Neural cell (in vitro differentiated cells): ENCODE results near the gene GDF7. TPM values are rescaled to one million over a fixed set of nuclear protein-coding genes. Genes with fewer than 3 reads are reported as not detected.

Experiments
- H2AFZ ChIP-seq: fragments of 200-600, 300-800 bp; sonication (generic), shearing (Covaris generic); 2 replicates; pipeline ENCODE4 v1.6.0; 2014; ENCODE audit warnings: low read depth, mild to moderate bottlenecking, antibody characterized with exemption, low read length, moderate library complexity
- H3F3A ChIP-seq: fragments of 200-600 bp; shearing (Covaris generic); 2 replicates; pipeline ENCODE4 v1.6.1; 2016; ENCODE audit warnings: mild to moderate bottlenecking, moderate library complexity, mixed read lengths, antibody characterized with exemption, low read length; ENCODE audit not compliant: insufficient read depth, poor library complexity, severe bottlenecking
- H3K27ac ChIP-seq: fragments of 200-600, 300-800 bp; sonication (generic), shearing (Covaris generic); 2 replicates; pipeline ENCODE4 v1.5.1; 2014; ENCODE audit warnings: mild to moderate bottlenecking, low read length, moderate library complexity
- H3K27me3 ChIP-seq: fragments of 300-800, 200-600 bp; sonication (generic), shearing (Covaris generic); 2 replicates; pipeline ENCODE4 v1.6.0; 2014; ENCODE audit warnings: mild to moderate bottlenecking, low read depth, low read length, moderate library complexity; ENCODE audit not compliant: insufficient read depth
- H3K36me3 ChIP-seq: fragments of 300-800, 200-600 bp; sonication (generic), shearing (Covaris generic); 2 replicates; pipeline ENCODE4 v1.5.1; 2014; ENCODE audit warnings: mild to moderate bottlenecking, antibody characterized with exemption, low read length, moderate library complexity; ENCODE audit not compliant: insufficient read depth
- H3K4me2 ChIP-seq: fragments of 300-800, 200-600 bp; sonication (generic), shearing (Covaris generic); 2 replicates; pipeline ENCODE4 v1.6.0; 2014; ENCODE audit warnings: mild to moderate bottlenecking, low read length
- H3K4me3 ChIP-seq: fragments of 300-800, 200-600 bp; sonication (generic), shearing (Covaris generic); 2 replicates; pipeline ENCODE4 v1.5.1; 2014; ENCODE audit warnings: mild to moderate bottlenecking, low read length, moderate library complexity
- H3K79me2 ChIP-seq: fragments of 200-600 bp; shearing (Covaris generic); replicated peaks from 2 replicates; pipeline ENCODE4 v1.6.0; 2014; ENCODE audit warnings: mild to moderate bottlenecking, low read length, moderate library complexity; ENCODE audit not compliant: insufficient read depth
- H3K9ac ChIP-seq: fragments of 300-800, 200-600 bp; sonication (generic), shearing (Covaris generic); 2 replicates; pipeline ENCODE4 v1.6.1; 2016; ENCODE audit warnings: mild to moderate bottlenecking, low read length, mixed read lengths
- H3K9me2 ChIP-seq: fragments of 200-600 bp; shearing (Covaris generic); 2 replicates; pipeline ENCODE4 v1.6.1; 2016; ENCODE audit warnings: mild to moderate bottlenecking, low read length, mixed read lengths; ENCODE audit not compliant: insufficient read depth
- H3K9me3 ChIP-seq: fragments of 200-600, 300-800 bp; sonication (generic), shearing (Covaris generic); 2 replicates; pipeline ENCODE4 v1.6.1; 2016; ENCODE audit warnings: mild to moderate bottlenecking, mixed run types, low read length, moderate library complexity, mixed read lengths
- H4K20me1 ChIP-seq: fragments of 200-600 bp; shearing (Covaris generic); 2 replicates; pipeline ENCODE4 v1.6.1; 2016; ENCODE audit warnings: mild to moderate bottlenecking, mixed run types; ENCODE audit not compliant: insufficient read depth
- CTCF ChIP-seq: fragments of 450-650 bp; IDR thresholded peaks from 2 replicates; pipeline ENCODE4 v1.5.1; 2014; ENCODE audit warnings: antibody characterized with exemption, mild to moderate bottlenecking, moderate library complexity; ENCODE audit not compliant: poor library complexity, severe bottlenecking
- EP300 ChIP-seq: fragments of 450-650 bp; conservative IDR thresholded peaks from 2 replicates; pipeline ENCODE4 v1.6.1; 2014; ENCODE audit warnings: antibody characterized with exemption, mild to moderate bottlenecking, moderate library complexity; ENCODE audit not compliant: poor library complexity, severe bottlenecking
- EZH2 ChIP-seq: fragments of 200-600, 300-800 bp; shearing (Covaris generic), sonication (generic); IDR thresholded peaks from 2 replicates; pipeline ENCODE4 v1.6.1; 2014; ENCODE audit warnings: antibody characterized with exemption, low read length, borderline replicate concordance, mild to moderate bottlenecking; ENCODE audit not compliant: insufficient read depth, poor library complexity, severe bottlenecking
- MXI1 ChIP-seq: fragments of 450-650 bp; conservative IDR thresholded peaks from 2 replicates; pipeline ENCODE4 v1.6.1; 2014; ENCODE audit warnings: antibody characterized with exemption, mild to moderate bottlenecking; ENCODE audit not compliant: poor library complexity, severe bottlenecking
- POLR2AphosphoS5 ChIP-seq: IDR thresholded peaks from 2 replicates; pipeline ENCODE4 v1.6.1; 2012
- RAD21 ChIP-seq: fragments of 450-650 bp; conservative IDR thresholded peaks from 2 replicates; pipeline ENCODE4 v1.6.1; 2014; ENCODE audit warnings: antibody characterized with exemption, mild to moderate bottlenecking, moderate library complexity
- REST ChIP-seq: IDR thresholded peaks from 2 replicates; pipeline ENCODE4 v1.6.1; 2012; ENCODE audit warnings: borderline replicate concordance
- SMC3 ChIP-seq: fragments of 450-650 bp; conservative IDR thresholded peaks from 2 replicates; pipeline ENCODE4 v1.6.1; 2014; ENCODE audit warnings: antibody characterized with exemption, mild to moderate bottlenecking, moderate library complexity; ENCODE audit not compliant: poor library complexity
- TAF1 ChIP-seq: IDR thresholded peaks from 2 replicates; pipeline ENCODE4 v1.6.1; 2012; ENCODE audit warnings: low read depth
- polyA plus RNA-seq: library from polyadenylated mRNA; depleted of rRNA; stranded (reverse); fragments of >200 nt; gene quantifications from 2 replicates; pipeline ENCODE4 v1.2.3, GENCODE V29; 2014

Gene GDF7
- polyA plus RNA-seq, 1 donor from 2014 or later = 0.38 TPM

GRCh38 chr2:20692081-20692480 lies 25.1 kb downstream of the GDF7 start:
- H3K27me3 ChIP-seq = no peaks in the 10 kb centered on the region
- no peaks in the 10 kb centered on the region for H3K9me3 ChIP-seq
- no peaks in the 10 kb centered on the region for H3F3A ChIP-seq
- no peaks in the 10 kb centered on the region for H3K79me2 ChIP-seq
- H3K4me2 ChIP-seq = no peak overlapping the region
- no peak overlapping the region for H3K27ac ChIP-seq
- no peak overlapping the region for H2AFZ ChIP-seq
- H4K20me1 ChIP-seq = no peaks in the 10 kb centered on the region
- no peak for TF ChIP-seq EP300
- no peak for TF ChIP-seq REST
- no peak for TF ChIP-seq SMC3
- TF ChIP-seq TAF1 = no peak
- TF ChIP-seq RAD21 = no peak
- TF ChIP-seq POLR2AphosphoS5 = no peak
- no peak for TF ChIP-seq CTCF
- TF ChIP-seq MXI1 = no peak
- TF ChIP-seq EZH2 = no peak
- no peaks in the 10 kb centered on the region for H3K36me3 ChIP-seq
- H3K9ac ChIP-seq = no peak overlapping the region
- H3K9me2 ChIP-seq = no peaks in the 10 kb centered on the region
- no peak overlapping the region for H3K4me3 ChIP-seq

- H4K20me1 ChIP-seq = no peaks in the 10 kb centered on the region
- TF ChIP-seq SMC3 (no peak), REST (no peak), MXI1 (no peak), TAF1 (no peak), CTCF (no peak), EZH2 (no peak), POLR2AphosphoS5 (no peak), EP300 (no peak), RAD21 (no peak)
- H3K27me3 ChIP-seq = no peaks in the 10 kb centered on the region
- H3K79me2 ChIP-seq = no peaks in the 10 kb centered on the region
- no peak overlapping the region for H3K4me2 ChIP-seq
- H3K36me3 ChIP-seq = no peaks in the 10 kb centered on the region
- no peaks in the 10 kb centered on the region for H3K9me2 ChIP-seq
- H3K27ac ChIP-seq = no peak overlapping the region
- H2AFZ ChIP-seq = no peak overlapping the region
- no peaks in the 10 kb centered on the region for H3K9me3 ChIP-seq
- H3K4me3 ChIP-seq = no peak overlapping the region
- H3F3A ChIP-seq = no peaks in the 10 kb centered on the region
- no peak overlapping the region for H3K9ac ChIP-seq
Observed at GRCh38 chr2:20693317-20693716, 26.4 kb downstream of the GDF7 start.
